Endodermal cell (in vitro differentiated cells): ENCODE measurements around the gene AFTPH. TPM values are rescaled to one million over a fixed set of nuclear protein-coding genes. Genes with fewer than 3 reads are reported as not detected.

ENCODE experiments used
- DNase-seq: peaks from one replicate; pipeline ENCODE4 v3.0.0-alpha.2; 2017
- H3K27ac ChIP-seq: 2 replicates; pipeline ENCODE4 v1.5.1; 2013; ENCODE audit warnings: mild to moderate bottlenecking, low read depth, low read length, moderate library complexity
- H3K27me3 ChIP-seq: 2 replicates; pipeline ENCODE4 v1.6.1; 2013; ENCODE audit warnings: mild to moderate bottlenecking, low read length, moderate library complexity; ENCODE audit not compliant: insufficient read depth, control insufficient read depth, poor library complexity, severe bottlenecking
- H3K36me3 ChIP-seq: 2 replicates; pipeline ENCODE4 v1.7.0; 2013; ENCODE audit warnings: mild to moderate bottlenecking, low read length, moderate library complexity; ENCODE audit not compliant: control insufficient read depth, insufficient read depth
- H3K4me1 ChIP-seq: one replicate; pipeline ENCODE4 v1.7.0; 2013; ENCODE audit warnings: low read length; ENCODE audit not compliant: control insufficient read depth, insufficient read depth
- H3K4me3 ChIP-seq: 2 replicates; pipeline ENCODE4 v1.5.1; 2013; ENCODE audit warnings: mild to moderate bottlenecking, low read length, moderate library complexity
- H3K9ac ChIP-seq: 2 replicates; pipeline ENCODE4 v1.6.1; 2013; ENCODE audit warnings: mild to moderate bottlenecking, low read length, moderate library complexity; ENCODE audit not compliant: poor library complexity, severe bottlenecking; ENCODE audit errors: extremely low read depth
- H3K9me3 ChIP-seq: 2 replicates; pipeline ENCODE4 v1.6.1; 2013; ENCODE audit warnings: mild to moderate bottlenecking, low read length, moderate library complexity; ENCODE audit not compliant: control insufficient read depth
- H3K27ac Mint-ChIP-seq: 2 replicates; pipeline ENCODE4 v1.8.0; 2020; ENCODE audit warnings: mixed read lengths
- H3K27me3 Mint-ChIP-seq: 2 replicates; pipeline ENCODE4 v1.8.0; 2021; ENCODE audit warnings: mild to moderate bottlenecking, mixed read lengths; ENCODE audit not compliant: insufficient read depth
- H3K36me3 Mint-ChIP-seq: 2 replicates; pipeline ENCODE4 v1.8.0; 2020; ENCODE audit warnings: low read depth, mixed read lengths
- H3K4me1 Mint-ChIP-seq: 2 replicates; pipeline ENCODE4 v1.8.0; 2020; ENCODE audit warnings: mixed read lengths
- H3K4me3 Mint-ChIP-seq: 2 replicates; pipeline ENCODE4 v1.8.0; 2020; ENCODE audit warnings: mild to moderate bottlenecking, moderate library complexity, mixed read lengths
- H3K9me3 Mint-ChIP-seq: 2 replicates; pipeline ENCODE4 v1.8.0; 2020; ENCODE audit warnings: mild to moderate bottlenecking, mixed read lengths
- WGBS, 2 experiments: methylation state at CpG; one replicate each; pipeline versions ENCODE4 v1.1.5 to v1.1.7; 2013; ENCODE audit warnings: missing lambda C conversion rate in 2 of 2, mixed read lengths in 1 of 2; ENCODE audit not compliant: insufficient coverage in 1 of 2, insufficient read length in 1 of 2; 5-methylcytosine and 5-hydroxymethylcytosine counted together
- total RNA-seq, 2 donors: library from RNA; stranded (reverse); fragmentation: NEBNext Ultra II Directional in 1 of 2; extraction: Animal tissue kit (Norgen Biotek cat#: 25700) in 1 of 2; gene quantifications; 2 replicates in 1 of 2; 3 replicates in 1 of 2; pipeline ENCODE4 v1.2.1, GENCODE V29; 2021
- TF ChIP-seq, protein P1 (sequence below): fragments of 200-600 bp; sonication (generic); conservative IDR thresholded peaks from 2 replicates; pipeline ENCODE4 v1.5.0; 2021; ENCODE audit warnings: antibody characterized with exemption, mild to moderate bottlenecking

The AFTPH gene
- total RNA-seq, 2 donors from 2014 or later: 13.7 to 21.5 TPM

- WGBS, 2 experiments: no CpG with 5 or more reads among the region's 3 CpGs
- TF ChIP-seq, protein P1, sequence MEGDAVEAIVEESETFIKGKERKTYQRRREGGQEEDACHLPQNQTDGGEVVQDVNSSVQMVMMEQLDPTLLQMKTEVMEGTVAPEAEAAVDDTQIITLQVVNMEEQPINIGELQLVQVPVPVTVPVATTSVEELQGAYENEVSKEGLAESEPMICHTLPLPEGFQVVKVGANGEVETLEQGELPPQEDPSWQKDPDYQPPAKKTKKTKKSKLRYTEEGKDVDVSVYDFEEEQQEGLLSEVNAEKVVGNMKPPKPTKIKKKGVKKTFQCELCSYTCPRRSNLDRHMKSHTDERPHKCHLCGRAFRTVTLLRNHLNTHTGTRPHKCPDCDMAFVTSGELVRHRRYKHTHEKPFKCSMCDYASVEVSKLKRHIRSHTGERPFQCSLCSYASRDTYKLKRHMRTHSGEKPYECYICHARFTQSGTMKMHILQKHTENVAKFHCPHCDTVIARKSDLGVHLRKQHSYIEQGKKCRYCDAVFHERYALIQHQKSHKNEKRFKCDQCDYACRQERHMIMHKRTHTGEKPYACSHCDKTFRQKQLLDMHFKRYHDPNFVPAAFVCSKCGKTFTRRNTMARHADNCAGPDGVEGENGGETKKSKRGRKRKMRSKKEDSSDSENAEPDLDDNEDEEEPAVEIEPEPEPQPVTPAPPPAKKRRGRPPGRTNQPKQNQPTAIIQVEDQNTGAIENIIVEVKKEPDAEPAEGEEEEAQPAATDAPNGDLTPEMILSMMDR: no peak
- Mint-ChIP-seq H3K36me3 (no peaks in the 10 kb centered on the region), H3K4me3 (no peak overlapping the region), H3K27ac (no peak overlapping the region), H3K4me1 (peaks cover 10% of the 10 kb centered on the region), H3K9me3 (no peaks in the 10 kb centered on the region), H3K27me3 (no peaks in the 10 kb centered on the region)
- DNase-seq: no peak
- H3K4me1 ChIP-seq: no peaks in the 10 kb centered on the region
- H3K9ac ChIP-seq: no peak overlapping the region
- H3K4me3 ChIP-seq: no peak overlapping the region
- H3K9me3 ChIP-seq: no peaks in the 10 kb centered on the region
- no peaks in the 10 kb centered on the region for H3K27me3 ChIP-seq
- no peaks in the 10 kb centered on the region for H3K36me3 ChIP-seq
- no peak overlapping the region for H3K27ac ChIP-seq
Observed at GRCh38 chr2:64540615-64541014, 16.5 kb downstream of the AFTPH start.

GRCh38 chr2:64541547-64541946 lies 17.4 kb downstream of the AFTPH start:
- H3K36me3 Mint-ChIP-seq: no peaks in the 10 kb centered on the region
- Histone ChIP-seq H3K27ac (no peak overlapping the region), H3K36me3 (no peaks in the 10 kb centered on the region), H3K4me3 (no peak overlapping the region), H3K27me3 (no peaks in the 10 kb centered on the region), H3K9ac (no peak overlapping the region), H3K4me1 (no peaks in the 10 kb centered on the region), H3K9me3 (no peaks in the 10 kb centered on the region)
- no peaks in the 10 kb centered on the region for H3K27me3 Mint-ChIP-seq
- H3K4me3 Mint-ChIP-seq: no peak overlapping the region
- peaks cover 10% of the 10 kb centered on the region for H3K4me1 Mint-ChIP-seq
- 86% methylated on average over 1 of the region's 2 CpGs; no CpG with 5 or more reads in 1 of the 2 experiments for WGBS, 2 experiments
- TF ChIP-seq, protein P1: no peak
- DNase-seq: no peak
- no peak overlapping the region for H3K27ac Mint-ChIP-seq
- no peaks in the 10 kb centered on the region for H3K9me3 Mint-ChIP-seq

GRCh38 chr2:64542071-64543007 lies 18.2 kb downstream of the AFTPH start:
- Mint-ChIP-seq H3K4me3 (no peak overlapping the region), H3K4me1 (peaks cover 10% of the 10 kb centered on the region), H3K27me3 (no peaks in the 10 kb centered on the region), H3K27ac (no peak overlapping the region), H3K9me3 (no peaks in the 10 kb centered on the region), H3K36me3 (no peaks in the 10 kb centered on the region)
- H3K9me3 ChIP-seq: no peaks in the 10 kb centered on the region
- no peaks in the 10 kb centered on the region for H3K36me3 ChIP-seq
- H3K27me3 ChIP-seq: no peaks in the 10 kb centered on the region
- H3K4me3 ChIP-seq: no peak overlapping the region
- H3K4me1 ChIP-seq: no peaks in the 10 kb centered on the region
- WGBS, 2 experiments: 91% methylated on average over 4 of the region's 5 CpGs; no CpG with 5 or more reads in 1 of the 2 experiments
- TF ChIP-seq, protein P1: no peak
- DNase-seq: no peak
- H3K9ac ChIP-seq: no peak overlapping the region
- no peak overlapping the region for H3K27ac ChIP-seq
